Thoracic aorta (tissue), 2 donors: ENCODE data around the gene CEBPB. TPM values are rescaled to one million over a fixed set of nuclear protein-coding genes. Genes with fewer than 3 reads are reported as not detected.

Source experiments
- ATAC-seq: fragments of 150-250 bp; one replicate; pipeline ENCODE4 v1.8.0; 2017; ENCODE audit warnings: low read depth; ENCODE audit not compliant: insufficient number of reproducible peaks, low FRiP score
- DNase-seq: peaks from one replicate; pipeline ENCODE4 v3.0.0-alpha.2; 2020; ENCODE audit warnings: low spot score
- H3K27ac ChIP-seq, 2 donors: fragments of 200-600 bp; sonication (generic); 1 replicate in 1 of 2; 2 replicates in 1 of 2; pipeline ENCODE4 v1.5.1; 2016; ENCODE audit warnings: mild to moderate bottlenecking in 2 of 2, moderate library complexity in 2 of 2
- H3K27me3 ChIP-seq: fragments of 200-600 bp; sonication (generic); replicated peaks from 2 replicates; pipeline ENCODE4 v1.6.0; 2016; ENCODE audit warnings: mild to moderate bottlenecking; ENCODE audit not compliant: insufficient read depth
- H3K36me3 ChIP-seq: fragments of 200-600 bp; sonication (generic); one replicate; pipeline ENCODE4 v1.5.1; 2016
- H3K4me1 ChIP-seq, 2 donors: fragments of 200-600 bp; sonication (generic); 1 replicate in 1 of 2; 2 replicates in 1 of 2; pipeline versions ENCODE4 v1.5.1 to v1.6.0; 2016; ENCODE audit warnings: low read depth in 2 of 2, mild to moderate bottlenecking in 1 of 2; ENCODE audit not compliant: control insufficient read depth in 1 of 2
- H3K4me3 ChIP-seq: fragments of 200-600 bp; sonication (generic); 2 replicates; pipeline ENCODE4 v1.5.1; 2016; ENCODE audit warnings: mild to moderate bottlenecking
- H3K9me3 ChIP-seq: fragments of 200-600 bp; sonication (generic); 2 replicates; pipeline ENCODE4 v1.5.1; 2016
- CTCF ChIP-seq: fragments of 200-600 bp; sonication (generic); IDR thresholded peaks from one replicate; pipeline ENCODE4 v1.5.1; 2019; ENCODE audit warnings: antibody characterized with exemption
- total RNA-seq, 2 donors: library from RNA; depleted of rRNA; stranded (reverse); fragments of >200 nt; gene quantifications; one replicate each; pipeline versions ENCODE4 v1.1.0 to v1.2.3, GENCODE V29; 2016

The CEBPB gene
- total RNA-seq, 2 donors from 2014 or later = 113 to 255 TPM

GRCh38 chr20:50216543-50217206 lies 26.0 kb downstream of the CEBPB start:
- no peak overlapping the region for H3K4me3 ChIP-seq
- H3K27me3 ChIP-seq = no peaks in the 10 kb centered on the region
- DNase-seq (no peak), ATAC-seq (no peak)
- no peaks in the 10 kb centered on the region for H3K9me3 ChIP-seq
- no peak overlapping the region for H3K27ac ChIP-seq
- H3K4me1 ChIP-seq = peaks cover 0 to 7% of the 10 kb centered on the region in 2 donors
- H3K36me3 ChIP-seq = no peaks in the 10 kb centered on the region
- no peak for TF ChIP-seq CTCF

- TF ChIP-seq CTCF = no peak
- Histone ChIP-seq H3K4me3 (no peak overlapping the region), H3K9me3 (no peaks in the 10 kb centered on the region), H3K27ac (no peak overlapping the region), H3K36me3 (no peaks in the 10 kb centered on the region), H3K4me1 (peaks cover 0 to 7% of the 10 kb centered on the region in 2 donors), H3K27me3 (no peaks in the 10 kb centered on the region)
- no peak for DNase-seq
- no peak for ATAC-seq
Observed at GRCh38 chr20:50217207-50217949, 26.7 kb downstream of the CEBPB start.

- DNase-seq (no peak), ATAC-seq (no peak)
Observed at GRCh38 chr20:50218987-50219435, 28.4 kb downstream of the CEBPB start.

GRCh38 chr20:50219600-50219999 lies 29.0 kb downstream of the CEBPB start:
- DNase-seq = no peak
- H3K9me3 ChIP-seq = no peaks in the 10 kb centered on the region
- H3K27me3 ChIP-seq = no peaks in the 10 kb centered on the region
- H3K36me3 ChIP-seq = no peaks in the 10 kb centered on the region
- TF ChIP-seq CTCF = no peak
- no peak for ATAC-seq
- H3K27ac ChIP-seq = no peak overlapping the region
- no peak overlapping the region for H3K4me3 ChIP-seq
- H3K4me1 ChIP-seq = peaks cover 3 to 20% of the 10 kb centered on the region in 2 donors

More at GRCh38 chr20:50218987-50219435, 28.4 kb downstream of the CEBPB start:
- Histone ChIP-seq H3K9me3 (no peaks in the 10 kb centered on the region), H3K27ac (no peak overlapping the region), H3K27me3 (no peaks in the 10 kb centered on the region), H3K4me1 (peaks cover 3 to 15% of the 10 kb centered on the region in 2 donors), H3K4me3 (no peak overlapping the region), H3K36me3 (no peaks in the 10 kb centered on the region)
- TF ChIP-seq CTCF = no peak

- DNase-seq (no peak), ATAC-seq (no peak)
- no peaks in the 10 kb centered on the region for H3K9me3 ChIP-seq
- no peaks in the 10 kb centered on the region for H3K36me3 ChIP-seq
- no peak for TF ChIP-seq CTCF
- no peak overlapping the region for H3K4me3 ChIP-seq
- no peak overlapping the region for H3K27ac ChIP-seq
- H3K27me3 ChIP-seq = no peaks in the 10 kb centered on the region
- peaks cover 8 to 27% of the 10 kb centered on the region in 2 donors for H3K4me1 ChIP-seq
Observed at GRCh38 chr20:50220093-50220893, 29.7 kb downstream of the CEBPB start.
